ENCODE measurements around the gene TMEM145. TPM values are rescaled to one million over a fixed set of nuclear protein-coding genes. Genes with fewer than 3 reads are reported as not detected.
"Not testable (repeated sequence)": the region's sequence is repeated elsewhere in the genome, so short reads cannot be mapped to it uniquely, and the experiment has no call there.

Gene TMEM145
- total RNA-seq, 1 donor from 2014 or later, result not detected

GRCh38 chr19:42316223-42317211, 3.4 kb downstream of the TMEM145 start:
- DNase-seq, result no peak

DNA sequence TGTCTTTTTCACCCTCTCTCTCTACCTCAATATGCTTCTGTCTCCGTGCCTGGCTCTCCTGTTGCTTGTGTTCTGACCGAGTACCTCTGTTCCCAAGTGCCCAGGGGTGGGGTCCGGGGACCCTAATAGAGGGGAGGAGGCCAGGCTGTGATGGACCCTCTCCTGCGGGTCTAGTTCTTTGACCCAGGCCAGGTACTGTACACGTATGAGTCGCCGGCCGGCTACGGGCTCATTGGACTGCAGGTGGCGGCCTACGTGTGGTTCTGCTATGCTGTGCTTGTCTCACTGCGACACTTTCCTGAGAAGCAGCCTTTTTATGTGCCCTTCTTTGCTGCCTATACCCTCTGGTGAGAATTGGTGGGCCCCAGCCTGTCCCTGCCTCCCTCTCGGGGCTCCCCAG, 4.4 kb downstream of the TMEM145 start:
- DNase-seq, result no peak

DNA sequence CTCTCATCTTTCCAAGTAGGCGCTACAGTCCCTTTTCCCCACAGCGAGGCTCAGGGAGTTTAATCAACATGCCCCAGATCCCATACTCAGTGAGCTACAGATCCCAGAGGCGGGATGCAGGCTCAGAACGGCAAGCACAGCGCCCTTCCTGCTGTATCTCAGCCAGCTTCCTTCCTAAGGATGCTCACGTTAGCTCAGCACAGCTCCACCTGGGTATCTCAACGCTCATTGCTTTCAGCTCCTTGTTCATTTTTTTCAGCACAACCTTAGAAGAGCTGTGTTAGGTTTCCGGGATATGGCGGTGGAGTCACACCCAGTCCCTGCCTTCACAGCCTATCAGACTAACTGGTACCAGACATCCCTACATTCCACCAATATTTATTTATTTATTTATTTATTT, 9.2 kb downstream of the TMEM145 start:
- no peak for DNase-seq

- no peak for DNase-seq
These were observed 10.4 kb downstream of the TMEM145 start for GRCh38 chr19:42323473-42323851.

DNA sequence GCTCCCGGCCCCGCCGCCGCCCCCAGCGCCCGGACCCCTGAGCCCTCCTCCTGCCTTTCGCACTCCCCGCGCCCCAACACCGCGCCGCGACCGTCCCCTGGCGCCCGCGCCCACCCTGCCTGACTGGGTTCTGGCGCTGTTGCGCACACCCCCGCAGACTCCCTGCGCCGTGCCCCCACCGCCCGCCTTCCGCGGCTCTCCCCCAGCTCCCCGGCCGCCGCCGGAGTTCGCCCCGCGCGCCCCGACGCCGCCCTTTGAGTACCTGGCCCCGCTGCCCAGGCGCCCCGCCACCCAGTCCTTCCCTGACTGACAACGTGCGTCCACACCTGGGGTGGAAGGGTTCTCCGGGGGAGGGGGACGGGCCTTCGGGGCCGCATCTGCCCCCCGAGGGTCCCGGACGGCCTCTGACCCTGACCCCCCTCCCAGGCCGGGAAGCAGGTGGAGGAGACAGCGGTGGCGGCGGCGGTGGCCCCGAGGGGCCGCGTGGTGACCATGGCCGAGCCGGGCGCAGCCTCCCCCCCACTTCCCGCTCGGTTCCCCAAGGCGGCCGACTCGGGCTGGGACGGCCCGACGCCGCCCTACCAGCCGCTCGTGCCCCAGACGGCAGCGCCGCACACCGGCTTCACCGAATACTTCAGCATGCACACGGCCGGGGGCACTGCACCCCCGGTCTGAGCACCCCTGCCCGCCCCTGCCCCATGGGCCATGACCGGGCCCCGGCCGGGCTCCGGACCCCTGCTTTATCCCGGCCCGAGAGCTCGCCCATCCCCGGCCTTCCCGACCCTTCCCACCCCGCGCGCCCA, 10.9 kb downstream of the TMEM145 start:
- peak; percentile 26 for DNase-seq

GRCh38 chr19:42324655-42325307, 11.7 kb downstream of the TMEM145 start:
- no peak for DNase-seq

DNA sequence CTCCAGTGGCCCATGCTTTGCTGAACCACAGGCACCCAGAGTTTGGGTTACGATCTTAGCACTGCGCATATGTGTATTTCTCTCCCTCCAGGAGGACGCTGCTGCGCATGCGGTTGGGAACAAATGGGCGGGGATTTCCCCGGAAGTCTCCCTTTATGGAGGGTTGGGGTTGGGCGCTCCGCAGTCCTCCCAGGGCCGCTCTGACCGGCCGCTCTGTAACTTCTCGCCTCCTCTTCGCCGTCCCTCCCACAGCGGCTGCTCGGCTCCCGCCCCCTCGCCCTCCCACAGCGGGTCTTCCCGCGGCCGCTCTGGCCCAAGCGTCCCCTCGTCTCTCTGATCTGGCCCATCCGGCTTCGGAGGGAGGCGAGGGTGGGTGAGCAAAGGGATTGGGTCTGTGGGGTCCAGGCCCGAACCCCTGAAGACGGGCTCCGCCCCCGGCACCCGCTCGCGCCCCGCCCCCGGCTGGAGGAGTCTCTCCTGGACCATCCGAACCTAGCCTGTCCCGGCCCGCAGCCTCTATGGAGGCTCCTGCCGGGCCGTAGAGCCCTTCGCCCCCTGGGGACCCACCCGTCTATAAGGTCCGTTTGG, 12.3 kb downstream of the TMEM145 start, which contains the start of gene MEGF8:
Gene MEGF8, plus strand, starts transcription at position 328 of the 588 bp plus-strand sequence. CDS start 609 bp downstream, outside the sequence.
- DNase-seq, result peak; percentile 99

GRCh38 chr19:42325896-42326771, 13.0 kb downstream of the TMEM145 start:
- DNase-seq, result peak; percentile 27

- no peak for DNase-seq
These were observed 13.9 kb downstream of the TMEM145 start for GRCh38 chr19:42326969-42327368.

DNA sequence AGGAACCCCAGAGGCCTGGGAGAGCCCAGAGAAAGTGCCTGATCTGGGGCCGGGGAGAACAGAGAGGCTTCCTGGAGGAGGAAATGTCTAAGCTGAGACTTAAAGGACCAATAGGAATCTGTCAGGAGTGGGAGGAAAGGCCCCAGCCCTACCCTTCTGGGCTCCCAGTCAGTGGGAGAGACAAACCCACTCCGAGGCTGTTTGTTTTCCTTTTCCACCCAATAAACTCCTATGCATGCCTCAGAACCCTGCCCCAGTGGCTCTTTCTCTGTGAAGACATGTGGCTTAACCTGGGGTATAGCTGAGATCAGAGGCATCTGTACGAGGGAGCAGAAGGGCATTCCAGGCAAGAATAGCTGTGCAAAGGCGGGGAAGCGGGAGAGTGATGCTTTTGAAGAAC, 14.3 kb downstream of the TMEM145 start:
- DNase-seq, result no peak

- no peak for DNase-seq
These were observed 15.0 kb downstream of the TMEM145 start for GRCh38 chr19:42328106-42328505.

GRCh38 chr19:42328854-42329253, 15.7 kb downstream of the TMEM145 start:
- no peak for DNase-seq

GRCh38 chr19:42330241-42330711, 17.2 kb downstream of the TMEM145 start:
- DNase-seq, result no peak

DNA sequence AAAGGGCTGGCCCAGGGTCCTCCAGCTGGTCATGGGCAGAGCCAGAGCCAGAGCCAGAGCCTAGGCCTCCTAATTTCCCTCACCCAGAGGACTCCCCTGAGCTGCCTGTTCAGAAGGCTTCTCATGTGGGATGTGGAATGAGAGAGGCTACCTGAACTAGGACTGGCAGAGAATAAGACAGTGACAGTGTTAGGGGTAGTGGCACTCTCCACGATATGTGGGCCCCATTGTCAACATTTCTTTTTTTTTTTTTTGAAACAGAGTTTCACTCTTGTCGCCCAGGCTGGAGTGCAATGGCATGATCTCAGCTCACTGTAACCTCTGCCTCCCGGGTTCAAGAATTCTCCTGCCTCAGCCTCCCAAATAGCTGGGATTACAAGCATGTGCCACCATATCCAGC, 18.2 kb downstream of the TMEM145 start:
- not testable (repeated sequence) for DNase-seq

DNA sequence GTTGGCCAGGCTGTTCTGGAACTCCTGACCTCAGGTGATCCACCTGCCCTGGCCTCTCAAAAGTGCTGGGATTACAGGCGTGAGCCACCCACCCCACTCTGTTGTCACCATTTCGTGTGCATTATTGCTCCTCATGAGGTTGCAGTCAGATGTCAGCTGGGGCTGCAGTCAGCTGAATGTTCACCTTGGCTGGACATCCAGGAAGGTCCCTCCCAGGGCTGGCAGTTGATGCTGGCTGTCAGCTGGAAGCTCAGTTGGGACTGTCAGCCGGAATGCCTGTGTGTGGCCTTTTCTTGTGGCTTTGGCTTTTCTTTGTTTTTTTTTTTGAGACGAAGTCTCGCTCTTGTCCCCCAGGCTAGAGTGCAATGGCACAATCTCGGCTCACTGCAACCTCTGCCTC, 18.9 kb downstream of the TMEM145 start:
- no peak for DNase-seq

DNA sequence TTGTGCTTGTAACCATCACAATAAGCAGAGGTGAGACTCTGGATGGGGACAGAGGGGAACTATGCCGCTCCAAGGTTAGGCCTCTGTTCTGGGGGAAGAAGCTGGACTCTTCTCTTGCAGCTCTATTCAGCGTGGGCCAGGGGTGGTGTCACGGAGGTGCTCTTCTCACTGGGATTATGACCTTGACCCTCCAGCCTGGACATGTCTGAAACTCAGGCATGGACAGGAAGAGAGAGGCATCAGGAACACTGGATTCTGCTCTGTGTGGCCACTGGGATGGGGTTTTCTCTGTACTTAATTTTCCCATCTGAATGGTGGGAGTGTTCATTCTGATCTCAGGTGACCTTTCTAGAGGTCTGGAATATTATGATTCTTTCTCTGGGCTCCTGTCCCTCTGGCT, 19.9 kb downstream of the TMEM145 start:
- DNase-seq, result no peak

GRCh38 chr19:42333975-42334696, 21.0 kb downstream of the TMEM145 start:
- no peak for DNase-seq

GRCh38 chr19:42334697-42335373, 21.7 kb downstream of the TMEM145 start:
- DNase-seq, result no peak

DNA sequence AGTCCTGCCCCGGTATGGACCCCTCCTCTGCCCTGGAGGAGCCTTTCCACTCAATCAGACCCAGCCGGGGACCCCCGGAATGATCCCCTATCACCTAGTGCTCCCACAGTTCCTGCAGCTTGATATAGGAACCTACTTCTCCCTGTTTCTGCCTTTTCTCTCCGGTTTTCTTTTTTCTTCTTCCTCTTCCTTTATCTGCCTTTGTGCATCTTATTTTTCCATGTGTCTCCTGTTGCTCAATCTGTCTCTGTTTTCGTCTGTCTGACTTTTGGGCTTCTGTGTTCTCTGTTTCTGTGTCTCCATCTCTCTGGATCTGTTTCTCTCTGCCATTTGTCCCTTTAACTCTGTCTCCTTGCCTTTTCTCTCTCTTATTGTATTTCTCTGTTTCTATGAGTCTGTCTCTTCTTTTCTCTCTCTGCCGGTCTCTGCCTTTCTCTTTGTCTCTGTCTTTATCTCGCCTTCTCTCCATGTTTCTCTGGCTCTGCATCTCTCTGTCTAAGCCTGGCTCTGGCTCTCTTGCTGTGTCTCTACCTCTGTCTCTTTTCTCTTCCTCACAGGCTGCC, 22.3 kb downstream of the TMEM145 start:
- no peak for DNase-seq

DNA sequence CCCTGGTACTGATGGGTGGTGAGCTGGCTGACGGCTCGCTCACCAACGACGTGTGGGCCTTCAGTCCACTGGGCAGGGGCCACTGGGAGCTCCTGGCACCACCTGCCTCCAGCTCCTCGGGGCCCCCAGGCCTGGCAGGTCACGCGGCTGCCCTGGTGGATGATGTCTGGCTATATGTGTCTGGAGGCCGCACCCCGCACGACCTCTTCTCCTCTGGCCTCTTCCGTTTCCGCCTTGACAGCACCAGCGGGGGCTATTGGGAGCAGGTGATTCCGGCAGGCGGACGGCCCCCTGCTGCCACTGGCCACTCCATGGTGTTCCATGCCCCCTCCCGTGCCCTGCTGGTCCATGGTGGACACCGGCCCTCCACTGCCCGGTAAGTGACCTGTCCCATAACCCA, 22.9 kb downstream of the TMEM145 start:
- no peak for DNase-seq
